ENCODE data around the gene DPH2.

The DPH2 gene

DNA sequence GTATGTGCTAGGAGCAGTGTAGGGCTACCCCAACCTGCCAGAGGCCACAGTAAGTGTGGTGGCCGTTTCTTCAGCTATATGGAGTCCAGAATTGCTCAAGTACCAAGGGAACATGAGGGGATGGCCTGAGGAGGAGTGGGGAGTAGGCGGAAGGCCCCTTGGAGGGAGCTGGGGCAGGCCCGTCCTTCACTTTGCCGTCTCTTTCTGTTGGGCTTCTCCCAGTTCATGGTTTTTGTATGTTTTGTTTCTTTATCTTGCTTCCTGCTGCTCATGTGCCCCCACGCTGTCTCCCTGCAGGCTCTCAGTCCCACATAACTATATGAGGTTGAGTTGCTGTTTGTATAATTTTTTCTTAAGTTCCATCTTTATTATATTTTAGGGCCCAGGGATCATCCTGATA is 5.9 kb upstream of the DPH2 start:
- TF ChIP-seq, protein P1, sequence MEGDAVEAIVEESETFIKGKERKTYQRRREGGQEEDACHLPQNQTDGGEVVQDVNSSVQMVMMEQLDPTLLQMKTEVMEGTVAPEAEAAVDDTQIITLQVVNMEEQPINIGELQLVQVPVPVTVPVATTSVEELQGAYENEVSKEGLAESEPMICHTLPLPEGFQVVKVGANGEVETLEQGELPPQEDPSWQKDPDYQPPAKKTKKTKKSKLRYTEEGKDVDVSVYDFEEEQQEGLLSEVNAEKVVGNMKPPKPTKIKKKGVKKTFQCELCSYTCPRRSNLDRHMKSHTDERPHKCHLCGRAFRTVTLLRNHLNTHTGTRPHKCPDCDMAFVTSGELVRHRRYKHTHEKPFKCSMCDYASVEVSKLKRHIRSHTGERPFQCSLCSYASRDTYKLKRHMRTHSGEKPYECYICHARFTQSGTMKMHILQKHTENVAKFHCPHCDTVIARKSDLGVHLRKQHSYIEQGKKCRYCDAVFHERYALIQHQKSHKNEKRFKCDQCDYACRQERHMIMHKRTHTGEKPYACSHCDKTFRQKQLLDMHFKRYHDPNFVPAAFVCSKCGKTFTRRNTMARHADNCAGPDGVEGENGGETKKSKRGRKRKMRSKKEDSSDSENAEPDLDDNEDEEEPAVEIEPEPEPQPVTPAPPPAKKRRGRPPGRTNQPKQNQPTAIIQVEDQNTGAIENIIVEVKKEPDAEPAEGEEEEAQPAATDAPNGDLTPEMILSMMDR (IDR thresholded peaks at IDR 0.05): no peak

DNA sequence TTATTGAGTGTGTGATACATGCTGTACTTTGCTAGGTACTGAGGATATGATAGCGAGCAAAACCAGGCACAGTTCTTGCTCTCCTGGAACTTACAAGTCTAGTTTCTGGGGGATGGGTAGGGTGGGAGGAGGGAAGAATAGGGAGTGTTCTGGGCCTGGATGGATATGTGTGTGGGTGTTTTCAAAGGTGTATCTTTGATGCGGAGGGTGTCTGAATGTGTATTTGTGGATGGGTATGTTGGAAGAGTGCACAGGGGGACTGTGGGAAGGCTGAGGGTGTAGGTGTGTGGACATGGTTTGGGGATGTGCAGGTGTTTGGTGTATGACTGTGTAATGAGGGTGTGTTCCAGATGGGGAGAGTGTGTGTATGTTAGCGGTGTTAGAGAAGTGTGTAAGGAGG is 4.5 kb upstream of the DPH2 start:
- TF ChIP-seq, protein P1 (IDR thresholded peaks at IDR 0.05): no peak

DNA sequence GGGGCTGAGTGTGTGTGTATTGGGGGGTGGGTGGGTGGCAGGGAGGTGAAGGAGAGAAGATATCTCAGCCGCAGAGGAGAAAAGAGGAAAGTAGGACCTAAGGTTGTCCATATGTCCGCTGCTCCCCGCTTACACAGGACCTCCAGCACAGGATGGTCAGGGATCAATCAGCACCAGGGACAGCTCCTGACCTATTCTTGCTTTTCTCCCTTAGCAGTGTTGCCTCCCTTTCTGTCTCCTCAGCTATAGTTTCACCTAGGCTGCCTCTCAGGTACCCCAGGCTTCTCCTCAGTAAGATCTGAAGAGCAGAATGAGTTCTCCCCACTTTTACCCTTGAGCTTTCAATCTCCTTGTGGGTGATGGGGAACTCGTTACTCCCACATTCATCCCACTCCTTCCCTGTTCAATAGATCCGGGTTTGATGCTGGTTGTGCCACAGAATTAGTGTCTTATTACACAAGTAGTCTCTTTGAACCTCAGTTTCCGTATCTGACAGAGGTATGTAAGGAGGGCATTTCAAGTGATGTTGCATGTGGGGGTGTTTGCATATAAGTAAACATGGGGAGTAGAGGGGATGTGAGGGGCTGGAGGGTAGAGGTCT is 1.4 kb upstream of the DPH2 start:
- TF ChIP-seq, protein P1 (IDR thresholded peaks at IDR 0.05): no peak

DNA sequence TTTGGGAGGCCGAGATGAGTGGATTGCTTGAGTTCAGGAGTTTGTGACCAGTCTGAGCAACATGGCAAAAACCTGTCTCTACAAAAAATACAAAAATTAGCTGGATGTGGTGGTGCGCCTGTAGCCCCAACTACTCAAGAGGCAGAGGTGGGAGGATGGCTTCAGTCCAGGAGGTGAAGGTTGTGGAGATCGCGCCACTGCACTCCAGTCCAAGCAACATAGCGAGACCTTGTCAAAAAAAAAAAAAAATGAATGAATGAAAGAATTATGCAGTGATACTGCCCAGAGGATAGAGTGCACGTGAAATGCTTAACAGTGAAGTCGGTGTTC is 429 bp upstream of the DPH2 start:
- TF ChIP-seq, protein P1 (IDR thresholded peaks at IDR 0.05): no peak

DNA sequence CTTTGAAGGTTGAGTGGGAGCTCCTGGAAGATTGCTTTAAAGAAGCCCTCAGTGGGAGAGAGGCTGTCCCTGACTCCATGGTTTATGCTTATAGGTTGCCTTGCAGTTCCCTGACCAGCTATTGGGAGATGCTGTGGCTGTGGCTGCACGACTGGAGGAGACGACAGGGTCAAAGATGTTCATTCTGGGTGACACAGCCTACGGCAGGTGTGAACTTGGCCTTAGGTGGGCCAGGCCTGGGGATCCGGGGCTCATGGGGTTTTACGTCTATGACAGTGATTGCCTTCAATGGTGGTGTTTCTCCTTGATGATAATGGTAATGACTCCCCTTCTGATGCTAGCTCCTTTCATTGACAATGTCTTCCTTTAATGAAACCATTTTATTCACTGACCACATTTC is 692 bp downstream of the DPH2 start:
- TF ChIP-seq, protein P1 (IDR thresholded peaks at IDR 0.05): no peak

DNA sequence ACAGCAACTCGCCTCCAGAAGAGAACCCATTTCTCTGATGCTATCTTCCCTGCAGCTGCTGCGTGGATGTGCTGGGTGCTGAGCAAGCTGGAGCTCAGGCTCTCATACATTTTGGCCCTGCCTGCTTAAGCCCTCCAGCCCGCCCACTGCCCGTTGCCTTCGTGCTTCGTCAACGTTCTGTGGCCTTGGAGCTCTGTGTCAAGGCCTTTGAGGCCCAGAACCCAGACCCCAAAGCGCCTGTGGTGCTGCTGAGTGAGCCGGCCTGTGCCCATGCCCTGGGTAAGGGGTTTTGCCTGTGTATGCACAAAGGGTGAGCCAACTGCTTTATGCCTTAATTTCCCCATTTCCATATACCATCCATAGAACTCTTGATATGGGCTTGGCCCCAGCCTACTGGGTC is 1.1 kb downstream of the DPH2 start:
- TF ChIP-seq, protein P1 (IDR thresholded peaks at IDR 0.05): no peak

DNA sequence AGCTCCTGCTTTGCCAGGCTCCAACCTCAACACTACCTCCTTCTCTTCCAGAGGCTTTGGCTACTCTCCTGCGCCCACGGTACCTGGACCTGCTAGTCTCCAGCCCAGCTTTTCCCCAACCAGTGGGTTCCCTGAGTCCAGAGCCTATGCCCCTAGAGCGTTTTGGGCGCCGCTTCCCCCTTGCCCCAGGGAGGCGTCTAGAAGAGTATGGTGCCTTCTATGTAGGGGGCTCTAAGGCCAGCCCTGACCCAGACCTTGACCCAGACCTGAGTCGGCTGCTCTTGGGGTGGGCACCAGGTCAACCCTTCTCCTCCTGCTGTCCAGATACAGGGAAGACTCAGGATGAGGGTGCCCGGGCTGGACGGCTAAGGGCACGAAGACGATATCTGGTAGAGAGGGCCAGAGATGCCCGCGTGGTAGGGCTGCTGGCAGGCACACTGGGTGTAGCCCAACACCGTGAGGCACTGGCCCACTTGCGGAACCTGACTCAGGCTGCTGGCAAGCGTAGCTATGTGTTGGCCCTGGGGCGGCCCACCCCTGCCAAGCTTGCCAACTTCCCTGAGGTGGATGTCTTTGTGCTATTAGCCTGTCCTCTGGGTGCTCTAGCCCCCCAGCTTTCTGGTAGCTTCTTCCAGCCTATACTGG is 1.6 kb downstream of the DPH2 start:
- TF ChIP-seq, protein P1 (IDR thresholded peaks at IDR 0.05): no peak

Data from LNCAP (cell line).